ENCODE data around the gene NARF. TPM values are rescaled to one million over a fixed set of nuclear protein-coding genes. Genes with fewer than 3 reads are reported as not detected.

The NARF gene
- total RNA-seq, 1 donor: 21.6 TPM

GRCh38 chr17:82438401-82439193, 19.9 kb upstream of the NARF start:
- no peak for TF ChIP-seq CTCF (IDR thresholded peaks at IDR 0.05; ENCODE audit: insufficient read depth, low read depth, low read length)
- no peak for DNase-seq (ENCODE audit: low read depth)
- H3K4me3 ChIP-seq (ENCODE audit: low read depth, low read length): no peak overlapping the region

DNA sequence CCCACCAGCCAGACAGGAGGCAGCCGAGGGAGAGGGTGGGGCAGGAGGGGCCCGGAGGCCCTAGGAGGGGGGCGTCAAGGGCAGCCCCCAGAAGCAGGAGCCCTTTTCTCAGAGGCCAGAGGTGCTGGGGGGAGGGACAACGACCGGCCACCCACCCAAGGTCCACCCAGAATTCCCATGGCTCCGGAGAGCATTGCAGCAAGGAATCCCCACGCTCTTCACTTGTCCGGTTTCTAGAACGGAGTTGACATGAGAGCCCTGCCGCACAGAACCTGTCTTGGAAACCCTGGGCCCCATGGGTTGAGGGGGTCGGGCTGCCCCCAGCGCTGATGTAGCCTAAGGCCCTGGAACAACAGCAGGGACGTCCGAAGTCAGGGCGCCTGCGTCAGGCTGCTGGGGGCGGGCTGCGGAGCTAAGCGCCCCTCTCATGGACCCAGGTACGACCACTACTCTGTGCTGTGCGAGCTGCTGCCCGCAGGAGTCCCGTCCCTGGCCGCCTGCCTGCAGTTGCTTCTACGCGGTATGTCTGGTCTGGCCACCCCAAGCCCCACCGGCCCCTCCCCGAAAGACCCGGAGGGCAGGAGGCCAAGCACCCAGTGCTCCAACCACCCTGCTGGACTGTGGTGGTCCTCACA, 19.2 kb upstream of the NARF start:
- no peak for TF ChIP-seq CTCF (IDR thresholded peaks at IDR 0.05; ENCODE audit: insufficient read depth, low read depth, low read length)
- no peak for DNase-seq (ENCODE audit: low read depth)

GRCh38 chr17:82439829-82440365, 18.6 kb upstream of the NARF start:
- no peak for TF ChIP-seq CTCF (IDR thresholded peaks at IDR 0.05; ENCODE audit: insufficient read depth, low read depth, low read length)
- DNase-seq (ENCODE audit: low read depth): no peak
- H3K4me3 ChIP-seq (ENCODE audit: low read depth, low read length): no peak overlapping the region

More for the DNA sequence above, 19.2 kb upstream of the NARF start:
- no peak overlapping the region for H3K4me3 ChIP-seq (ENCODE audit: low read depth, low read length)

- no peak for DNase-seq (ENCODE audit: low read depth)
- H3K4me3 ChIP-seq (ENCODE audit: low read depth, low read length): no peak overlapping the region
Observed at GRCh38 chr17:82440469-82440981, 18.0 kb upstream of the NARF start.

GRCh38 chr17:82440991-82441627, 17.4 kb upstream of the NARF start:
- TF ChIP-seq CTCF (IDR thresholded peaks at IDR 0.05; ENCODE audit: insufficient read depth, low read depth, low read length): no peak
- DNase-seq (ENCODE audit: low read depth): no peak
- H3K4me3 ChIP-seq (ENCODE audit: low read depth, low read length): no peak overlapping the region

More at GRCh38 chr17:82440469-82440981, 18.0 kb upstream of the NARF start:
- TF ChIP-seq CTCF (IDR thresholded peaks at IDR 0.05; ENCODE audit: insufficient read depth, low read depth, low read length): no peak

DNA sequence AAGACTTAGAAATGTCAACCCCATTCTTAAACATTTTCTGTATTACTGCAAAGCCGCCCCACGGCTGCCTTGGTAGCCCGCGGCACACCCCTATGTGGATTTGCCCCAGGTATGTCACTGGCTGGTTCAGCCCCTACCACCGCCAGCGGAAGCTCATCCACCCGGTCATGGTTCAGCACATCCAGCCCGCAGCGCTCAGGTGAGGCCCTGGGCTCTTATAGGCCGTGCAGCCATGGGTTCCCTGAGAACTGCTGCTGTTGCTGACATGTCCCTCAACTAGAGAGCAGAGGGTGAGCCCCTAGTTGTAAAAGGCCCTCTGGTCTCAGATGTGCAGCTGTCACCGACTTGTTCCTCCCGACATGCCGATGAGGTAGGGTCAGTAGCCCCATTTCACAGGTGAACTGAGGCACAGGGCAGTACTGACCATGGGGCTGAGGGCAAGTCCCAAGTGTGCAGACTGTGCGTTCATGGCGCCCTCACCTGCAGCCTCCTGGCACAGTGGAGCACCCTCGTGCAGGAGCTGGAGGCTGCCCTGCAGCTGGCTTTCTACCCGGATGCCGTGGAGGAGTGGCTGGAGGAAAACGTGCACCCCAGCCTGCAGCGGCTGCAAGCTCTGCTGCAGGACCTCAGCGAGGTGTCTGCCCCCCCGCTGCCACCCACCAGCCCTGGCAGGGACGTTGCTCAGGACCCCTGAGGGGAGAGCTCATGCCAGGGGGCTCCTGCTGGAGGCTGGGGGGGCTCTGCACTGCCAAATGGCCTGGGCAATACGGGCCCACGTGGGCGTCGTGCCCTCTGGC, 16.7 kb upstream of the NARF start:
- TF ChIP-seq CTCF (IDR thresholded peaks at IDR 0.05; ENCODE audit: insufficient read depth, low read depth, low read length): no peak
- H3K4me3 ChIP-seq (ENCODE audit: low read depth, low read length): no peak overlapping the region
- no peak for DNase-seq (ENCODE audit: low read depth)

Data from fibroblast of villous mesenchyme (primary cell).